ENCODE measurements around the gene ECEL1.
A peak's percentile ranks its signal among the peaks of the same experiment; 100 is the strongest.

Gene ECEL1

DNA sequence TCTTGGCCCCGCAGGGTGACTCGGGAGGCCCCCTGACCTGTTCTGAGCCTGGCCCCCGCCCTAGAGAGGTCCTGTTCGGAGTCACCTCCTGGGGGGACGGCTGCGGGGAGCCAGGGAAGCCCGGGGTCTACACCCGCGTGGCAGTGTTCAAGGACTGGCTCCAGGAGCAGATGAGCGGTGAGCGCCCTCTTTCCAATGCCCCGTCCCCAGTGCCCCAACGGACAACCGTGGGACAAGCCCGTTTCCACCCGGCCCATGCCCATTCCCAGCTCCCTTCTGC is 35.7 kb upstream of the ECEL1 start:
- DNase-seq (ENCODE audit: low read depth) = no peak

DNA sequence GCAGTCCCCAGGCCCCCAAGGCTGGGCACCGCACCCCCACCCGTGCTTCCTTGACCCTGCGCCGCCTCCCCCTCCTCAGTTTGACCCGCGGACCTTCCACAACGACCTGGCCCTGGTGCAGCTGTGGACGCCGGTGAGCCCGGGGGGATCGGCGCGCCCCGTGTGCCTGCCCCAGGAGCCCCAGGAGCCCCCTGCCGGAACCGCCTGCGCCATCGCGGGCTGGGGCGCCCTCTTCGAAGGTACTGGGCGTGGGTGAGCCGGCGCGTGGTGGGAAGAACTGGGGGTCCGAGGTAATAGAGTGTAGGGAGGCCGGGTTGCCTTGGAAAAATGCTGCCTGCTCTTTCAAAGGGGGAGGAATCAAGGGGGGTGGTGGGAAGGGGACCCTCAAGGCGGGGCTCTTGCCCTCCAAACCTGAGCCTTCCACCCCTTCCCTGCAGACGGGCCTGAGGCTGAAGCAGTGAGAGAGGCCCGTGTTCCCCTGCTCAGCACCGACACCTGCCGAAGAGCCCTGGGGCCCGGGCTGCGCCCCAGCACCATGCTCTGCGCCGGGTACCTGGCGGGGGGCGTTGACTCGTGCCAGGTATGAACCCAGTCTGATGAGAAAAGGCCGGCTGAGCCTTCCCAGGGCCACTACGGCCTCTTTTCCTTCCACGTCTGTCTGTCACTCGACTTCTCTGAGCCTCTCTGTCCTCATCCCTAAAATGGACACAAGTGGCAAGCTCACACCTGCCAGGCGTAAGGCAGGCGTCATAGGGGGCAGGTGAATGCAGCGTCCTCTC is 35.2 kb upstream of the ECEL1 start:
- no peak for DNase-seq (ENCODE audit: low read depth)

- peak; percentile 47 for DNase-seq (ENCODE audit: low read depth)
These were observed 34.5 kb upstream of the ECEL1 start for GRCh38 chr2:232521959-232522622.

DNA sequence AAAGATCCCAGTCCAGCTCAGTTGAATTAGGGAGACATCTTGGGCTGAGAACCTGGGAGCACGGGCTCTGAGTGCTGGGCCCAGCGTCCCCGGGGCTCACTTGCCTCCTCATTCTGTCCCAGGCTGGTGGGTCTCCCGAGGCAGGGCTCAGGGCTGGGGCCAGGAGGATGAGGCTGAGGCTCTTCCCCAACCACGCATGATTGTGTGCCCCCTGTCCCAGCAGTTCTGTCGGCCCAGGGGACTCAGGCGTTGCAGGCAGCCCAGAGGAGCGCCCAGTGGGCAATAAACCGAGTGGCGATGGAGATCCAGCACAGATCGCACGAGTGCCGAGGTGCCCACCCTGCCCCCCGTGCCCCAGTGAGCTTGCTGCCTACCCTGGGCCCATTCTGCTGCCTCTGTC is 33.5 kb upstream of the ECEL1 start:
- DNase-seq (ENCODE audit: low read depth) = no peak

GRCh38 chr2:232520489-232520888 is 32.9 kb upstream of the ECEL1 start:
- no peak for DNase-seq (ENCODE audit: low read depth)

GRCh38 chr2:232519581-232520438 is 32.2 kb upstream of the ECEL1 start, which contains the start of gene PRSS56:
TSS of gene PRSS56 (plus strand) at chr2:232520388. CDS start at chr2:232520599, 211 bp downstream.
- no peak for DNase-seq (ENCODE audit: low read depth)

DNA sequence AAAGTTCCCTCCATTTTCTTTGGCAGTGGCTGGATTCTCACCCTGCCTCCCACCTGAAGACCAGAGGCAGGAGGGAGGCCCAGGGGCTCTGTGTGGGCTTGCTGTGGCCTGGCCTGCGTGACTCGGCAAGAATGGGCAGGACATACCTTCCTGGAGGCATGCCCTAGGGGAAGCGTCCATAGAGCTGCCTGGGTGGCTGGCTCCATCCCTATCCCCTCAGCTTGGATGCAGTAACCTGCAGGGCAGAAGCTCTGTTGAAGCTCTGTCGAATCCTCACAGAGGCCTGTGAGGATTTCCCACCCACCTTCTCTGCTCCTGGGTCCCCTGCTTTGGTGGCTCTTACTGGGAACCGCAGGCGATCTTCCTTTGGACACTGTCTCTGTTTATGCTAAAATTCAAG is 31.2 kb upstream of the ECEL1 start:
- DNase-seq (ENCODE audit: low read depth) = no peak

- DNase-seq (ENCODE audit: low read depth) = no peak
These were observed 28.9 kb upstream of the ECEL1 start for GRCh38 chr2:232516551-232516950.

GRCh38 chr2:232515639-232516038 is 28.0 kb upstream of the ECEL1 start:
- no peak for DNase-seq (ENCODE audit: low read depth)

GRCh38 chr2:232513353-232513752 is 25.7 kb upstream of the ECEL1 start:
- no peak for DNase-seq (ENCODE audit: low read depth)

- DNase-seq (ENCODE audit: low read depth) = no peak
These were observed 25.0 kb upstream of the ECEL1 start for GRCh38 chr2:232512602-232513001.

GRCh38 chr2:232511336-232511890 is 23.8 kb upstream of the ECEL1 start:
- no peak for DNase-seq (ENCODE audit: low read depth)

DNA sequence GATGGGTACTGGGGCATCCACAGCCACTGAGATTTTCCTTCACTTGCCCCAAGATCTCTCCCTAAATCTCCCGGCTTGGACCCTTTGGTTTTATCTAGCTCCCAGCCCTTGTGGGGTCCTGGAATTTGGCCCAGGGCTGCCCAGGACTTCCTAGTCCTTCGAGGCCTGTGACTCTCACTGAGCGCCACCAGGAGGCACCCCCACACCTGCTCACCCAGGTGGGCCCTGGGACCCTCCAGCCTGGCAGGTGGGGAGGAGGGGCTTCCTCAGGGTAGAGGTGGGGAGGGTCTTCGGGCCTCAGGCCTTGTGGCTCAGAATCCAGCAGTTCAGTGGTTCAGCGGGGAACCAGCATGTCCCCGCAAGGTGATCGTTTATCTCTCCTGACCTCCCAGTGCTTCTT is 20.6 kb upstream of the ECEL1 start:
- no peak for DNase-seq (ENCODE audit: low read depth)

GRCh38 chr2:232506709-232507108 is 19.1 kb upstream of the ECEL1 start:
- DNase-seq (ENCODE audit: low read depth) = no peak

GRCh38 chr2:232505856-232506255 is 18.2 kb upstream of the ECEL1 start:
- DNase-seq (ENCODE audit: low read depth) = no peak

DNA sequence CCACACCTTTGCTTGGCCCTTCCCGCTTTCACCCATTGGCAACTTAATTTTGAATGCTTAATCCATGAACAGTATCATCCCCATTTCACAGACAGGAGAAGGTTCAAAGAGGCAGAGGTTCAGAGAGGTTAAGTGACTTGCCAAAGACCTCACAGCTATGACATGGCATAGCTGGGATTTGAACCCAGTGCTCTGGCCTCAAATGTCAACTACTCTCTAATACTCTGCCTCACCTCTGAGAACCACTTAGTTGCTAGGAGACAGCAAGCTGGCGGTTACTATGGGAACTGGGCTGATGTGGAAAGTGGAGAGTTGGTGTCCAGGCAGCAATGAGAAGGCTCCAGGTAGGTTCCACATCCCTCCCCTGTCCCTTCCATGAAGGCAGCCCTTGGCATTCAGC is 16.8 kb upstream of the ECEL1 start:
- DNase-seq (ENCODE audit: low read depth) = no peak

GRCh38 chr2:232503809-232504323 is 16.2 kb upstream of the ECEL1 start:
- no peak for DNase-seq (ENCODE audit: low read depth)

GRCh38 chr2:232502911-232503808 is 15.5 kb upstream of the ECEL1 start:
- peak; percentile 45 for DNase-seq (ENCODE audit: low read depth)

- DNase-seq (ENCODE audit: low read depth) = peak; percentile 30
These were observed 14.9 kb upstream of the ECEL1 start for GRCh38 chr2:232502511-232502910.

GRCh38 chr2:232501794-232502390 is 14.3 kb upstream of the ECEL1 start:
- no peak for DNase-seq (ENCODE audit: low read depth)

GRCh38 chr2:232501331-232501771 is 13.7 kb upstream of the ECEL1 start:
- no peak for DNase-seq (ENCODE audit: low read depth)
